Pulmonary artery endothelial cell (primary cell): ENCODE data around the gene EXD3. TPM values are rescaled to one million over a fixed set of nuclear protein-coding genes. Genes with fewer than 3 reads are reported as not detected.
"Not testable (repeated sequence)": the region's sequence is repeated elsewhere in the genome, so short reads cannot be mapped to it uniquely, and the experiment has no call there.

Experiments
- DNase-seq: peaks from one replicate; pipeline ENCODE4 v3.0.0-alpha.2; 2011; ENCODE audit warnings: low read depth, low spot score
- total RNA-seq: library from RNA; depleted of rRNA; stranded (reverse); fragments of >200 nt; gene quantifications from 2 replicates; pipeline ENCODE4 v1.2.3, GENCODE V29; 2014

The EXD3 gene
- total RNA-seq, 1 donor from 2014 or later = 24.3 TPM

GRCh38 chr9:137411645-137412380 is 11.1 kb downstream of the EXD3 start:
- peak; percentile 89 for DNase-seq

GRCh38 chr9:137411260-137411644 is 11.7 kb downstream of the EXD3 start:
- no peak for DNase-seq

GRCh38 chr9:137410891-137411249 is 12.1 kb downstream of the EXD3 start:
- no peak for DNase-seq

GRCh38 chr9:137410236-137410890 is 12.6 kb downstream of the EXD3 start:
- DNase-seq = not testable (repeated sequence)

- DNase-seq = no peak
These were observed 13.4 kb downstream of the EXD3 start for GRCh38 chr9:137409515-137409914.

- DNase-seq = no peak
These were observed 14.1 kb downstream of the EXD3 start for GRCh38 chr9:137408651-137409405.

GRCh38 chr9:137407590-137408300 is 15.2 kb downstream of the EXD3 start:
- DNase-seq = no peak

- peak; percentile 40 for DNase-seq
These were observed 15.9 kb downstream of the EXD3 start for GRCh38 chr9:137406876-137407589.

- DNase-seq = no peak
These were observed 16.7 kb downstream of the EXD3 start for GRCh38 chr9:137406085-137406760.

GRCh38 chr9:137405677-137406081 is 17.3 kb downstream of the EXD3 start:
- no peak for DNase-seq

GRCh38 chr9:137404961-137405567 is 17.9 kb downstream of the EXD3 start:
- DNase-seq = no peak

GRCh38 chr9:137403269-137403668 is 19.7 kb downstream of the EXD3 start:
- DNase-seq = no peak

GRCh38 chr9:137402746-137403145 is 20.2 kb downstream of the EXD3 start:
- DNase-seq = no peak

GRCh38 chr9:137398561-137399468 is 24.1 kb downstream of the EXD3 start:
- DNase-seq = no peak

GRCh38 chr9:137397675-137398423 is 25.1 kb downstream of the EXD3 start:
- DNase-seq = no peak

- no peak for DNase-seq
These were observed 26.2 kb downstream of the EXD3 start for GRCh38 chr9:137396634-137397367.

GRCh38 chr9:137396227-137396626 is 26.7 kb downstream of the EXD3 start:
- no peak for DNase-seq

- DNase-seq = no peak
These were observed 27.3 kb downstream of the EXD3 start for GRCh38 chr9:137395666-137396010.
